Activated naive CD4-positive, alpha-beta T cell treated with anti-CD3 and anti-CD28 coated beads, Interleukin-2, amount 50 U/mL, for 72 hours (primary cell): ENCODE measurements around the gene SACM1L. TPM values are rescaled to one million over a fixed set of nuclear protein-coding genes. Genes with fewer than 3 reads are reported as not detected.

ENCODE experiments used
- ATAC-seq, 2 donors: fragments of 150-1000 bp; cut with Tn5 transposase; 2 replicates each; pipeline ENCODE4 v1.10.0; 2021; ENCODE audit warnings: mild to moderate bottlenecking in 2 of 2, moderate library complexity in 2 of 2
- DNase-seq, 2 donors: peaks; one replicate each; pipeline ENCODE4 v3.0.0; 2021 to 2022; ENCODE audit warnings: low spot score in 2 of 2
- H3K27ac Mint-ChIP-seq, 2 donors: one replicate each; pipeline ENCODE4 v1.8.0; 2022; ENCODE audit warnings: mild to moderate bottlenecking in 2 of 2, mixed read lengths in 2 of 2
- H3K36me3 Mint-ChIP-seq, 2 donors: one replicate each; pipeline ENCODE4 v1.8.0; 2022; ENCODE audit warnings: mixed read lengths in 2 of 2
- H3K9me3 Mint-ChIP-seq, 2 donors: one replicate each; pipeline ENCODE4 v1.8.0; 2022; ENCODE audit warnings: mixed read lengths in 2 of 2
- total RNA-seq, 2 donors: library from RNA; stranded (reverse); gene quantifications; one replicate each; pipeline ENCODE4 v1.2.3, GENCODE V29; 2022

The SACM1L gene
- total RNA-seq, 2 donors from 2014 or later: 61.8 to 99.2 TPM

GRCh38 chr3:45659661-45660566, 29.3 kb upstream of the SACM1L start:
- H3K9me3 Mint-ChIP-seq: no peaks in the 10 kb centered on the region

GRCh38 chr3:45660567-45660901, 28.7 kb upstream of the SACM1L start:
- H3K27ac Mint-ChIP-seq: no peak overlapping the region
- DNase-seq (no peak), ATAC-seq (no peak)
- H3K9me3 Mint-ChIP-seq: no peaks in the 10 kb centered on the region
- H3K36me3 Mint-ChIP-seq: no peaks in the 10 kb centered on the region

More at GRCh38 chr3:45659661-45660566, 29.3 kb upstream of the SACM1L start:
- Mint-ChIP-seq H3K27ac (no peak overlapping the region), H3K36me3 (no peaks in the 10 kb centered on the region)
- ATAC-seq (no peak), DNase-seq (peak in 1 of 2 donors; percentile 50)

- H3K36me3 Mint-ChIP-seq: peaks cover 7 to 31% of the 10 kb centered on the region in 2 donors
- DNase-seq: peak; percentile 57 to 73
- H3K27ac Mint-ChIP-seq: peak overlapping the region; percentile 79 to 93
- H3K9me3 Mint-ChIP-seq: no peaks in the 10 kb centered on the region
- peak; percentile 52 to 54 for ATAC-seq
Measured at GRCh38 chr3:45664578-45664977, 24.6 kb upstream of the SACM1L start.

GRCh38 chr3:45665101-45665572, 24.1 kb upstream of the SACM1L start:
- peaks cover 7 to 37% of the 10 kb centered on the region in 2 donors for H3K36me3 Mint-ChIP-seq
- H3K9me3 Mint-ChIP-seq: no peaks in the 10 kb centered on the region
- H3K27ac Mint-ChIP-seq: peak overlapping the region; percentile 79 to 93
- ATAC-seq (peak; percentile 5 to 8), DNase-seq (peak; percentile 62 to 64)

- no peak for DNase-seq
- H3K36me3 Mint-ChIP-seq: peaks cover 7 to 45% of the 10 kb centered on the region in 2 donors
- no peak for ATAC-seq
- H3K27ac Mint-ChIP-seq: peak overlapping the region; percentile 48 to 79
- no peaks in the 10 kb centered on the region for H3K9me3 Mint-ChIP-seq
Measured at GRCh38 chr3:45666757-45667431, 22.3 kb upstream of the SACM1L start.

- DNase-seq (no peak), ATAC-seq (no peak)
- H3K9me3 Mint-ChIP-seq: no peaks in the 10 kb centered on the region
- peaks cover 14 to 51% of the 10 kb centered on the region in 2 donors for H3K36me3 Mint-ChIP-seq
- H3K27ac Mint-ChIP-seq: peak overlapping the region; percentile 65 to 79
Measured at GRCh38 chr3:45667569-45667934, 21.6 kb upstream of the SACM1L start.

- peaks cover 17 to 68% of the 10 kb centered on the region in 2 donors for H3K36me3 Mint-ChIP-seq
- H3K9me3 Mint-ChIP-seq: no peaks in the 10 kb centered on the region
- no peak for ATAC-seq
- peak overlapping the region in 1 of 2 donors; percentile 14 for H3K27ac Mint-ChIP-seq
- DNase-seq: no peak
Measured at GRCh38 chr3:45670436-45670835, 18.8 kb upstream of the SACM1L start.

GRCh38 chr3:45670991-45671390, 18.2 kb upstream of the SACM1L start:
- ATAC-seq (no peak), DNase-seq (no peak)
- Mint-ChIP-seq H3K9me3 (no peaks in the 10 kb centered on the region), H3K36me3 (peaks cover 17 to 68% of the 10 kb centered on the region in 2 donors), H3K27ac (no peak overlapping the region)

GRCh38 chr3:45673273-45673672, 15.9 kb upstream of the SACM1L start:
- no peak for ATAC-seq
- peaks cover 25 to 67% of the 10 kb centered on the region in 2 donors for H3K36me3 Mint-ChIP-seq
- H3K27ac Mint-ChIP-seq: peak overlapping the region in 1 of 2 donors; percentile 68

GRCh38 chr3:45676325-45677032, 12.7 kb upstream of the SACM1L start:
- DNase-seq (no peak), ATAC-seq (peak; percentile 13 to 50)
- peaks cover 26 to 49% of the 10 kb centered on the region in 2 donors for H3K36me3 Mint-ChIP-seq
- H3K27ac Mint-ChIP-seq: peak overlapping the region; percentile 90 to 97
- no peaks in the 10 kb centered on the region for H3K9me3 Mint-ChIP-seq

More at GRCh38 chr3:45673273-45673672, 15.9 kb upstream of the SACM1L start:
- H3K9me3 Mint-ChIP-seq: no peaks in the 10 kb centered on the region
- DNase-seq: no peak

- DNase-seq (peak in 1 of 2 donors; percentile 35), ATAC-seq (peak; percentile 67 to 81)
- H3K9me3 Mint-ChIP-seq: no peaks in the 10 kb centered on the region
- H3K27ac Mint-ChIP-seq: peak overlapping the region; percentile 90 to 97
- H3K36me3 Mint-ChIP-seq: peaks cover 24 to 43% of the 10 kb centered on the region in 2 donors
Measured at GRCh38 chr3:45677033-45677446, 12.2 kb upstream of the SACM1L start.

GRCh38 chr3:45677841-45678240, 11.4 kb upstream of the SACM1L start:
- DNase-seq: no peak
- Mint-ChIP-seq H3K9me3 (no peaks in the 10 kb centered on the region), H3K27ac (peak overlapping the region in 1 of 2 donors; percentile 90), H3K36me3 (peaks cover 16 to 35% of the 10 kb centered on the region in 2 donors)
- no peak for ATAC-seq

- peak in 1 of 2 donors; percentile 33 for ATAC-seq
- no peak for DNase-seq
- Mint-ChIP-seq H3K27ac (no peak overlapping the region), H3K9me3 (no peaks in the 10 kb centered on the region), H3K36me3 (peaks cover 20 to 27% of the 10 kb centered on the region in 2 donors)
Measured at GRCh38 chr3:45679805-45680204, 9.4 kb upstream of the SACM1L start.

- no peaks in the 10 kb centered on the region for H3K9me3 Mint-ChIP-seq
- peaks cover 20% of the 10 kb centered on the region in 2 donors for H3K36me3 Mint-ChIP-seq
- no peak for DNase-seq
- H3K27ac Mint-ChIP-seq: no peak overlapping the region
- no peak for ATAC-seq
Measured at GRCh38 chr3:45681221-45681620, 8.0 kb upstream of the SACM1L start.

GRCh38 chr3:45681846-45682245, 7.3 kb upstream of the SACM1L start:
- Mint-ChIP-seq H3K36me3 (peaks cover 13 to 16% of the 10 kb centered on the region in 2 donors), H3K27ac (no peak overlapping the region), H3K9me3 (no peaks in the 10 kb centered on the region)
- no peak for DNase-seq
- ATAC-seq: no peak

GRCh38 chr3:45682311-45682710, 6.9 kb upstream of the SACM1L start:
- Mint-ChIP-seq H3K27ac (no peak overlapping the region), H3K9me3 (no peaks in the 10 kb centered on the region), H3K36me3 (peaks cover 11 to 15% of the 10 kb centered on the region in 2 donors)
- ATAC-seq: no peak
- DNase-seq: no peak
